Measurements from ENCODE around the gene PRR30. TPM values are rescaled to one million over a fixed set of nuclear protein-coding genes. Genes with fewer than 3 reads are reported as not detected.

PRR30 gene
- total RNA-seq, 1 donor from 2014 or later, result not detected

DNA sequence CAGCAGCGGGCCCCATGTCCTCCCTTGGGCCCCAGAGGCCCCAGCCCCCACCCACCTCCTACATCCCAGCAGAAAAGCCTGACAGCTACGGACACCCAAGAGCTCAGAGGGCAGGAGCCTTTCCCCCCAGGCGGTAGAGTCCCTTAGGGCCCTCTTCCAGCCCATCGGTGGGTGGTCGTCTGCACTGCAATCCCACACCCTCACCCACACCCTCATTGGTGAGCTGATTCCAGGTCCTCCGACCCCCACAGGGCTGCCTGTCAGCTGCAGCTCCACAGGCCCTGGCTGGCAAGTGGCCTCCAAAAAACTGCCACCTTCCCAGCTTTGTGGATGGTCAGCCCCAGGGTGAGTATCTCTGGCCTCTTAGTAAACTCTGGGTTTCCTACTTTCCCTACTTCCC is 20.1 kb upstream of the PRR30 start:
- H3K36me3 ChIP-seq (ENCODE audit: control insufficient read depth, insufficient read depth, low read length), result no peaks in the 10 kb centered on the region
- no peak overlapping the region for H3K4me3 ChIP-seq (ENCODE audit: low read depth, low read length)
- TF ChIP-seq, protein P1, sequence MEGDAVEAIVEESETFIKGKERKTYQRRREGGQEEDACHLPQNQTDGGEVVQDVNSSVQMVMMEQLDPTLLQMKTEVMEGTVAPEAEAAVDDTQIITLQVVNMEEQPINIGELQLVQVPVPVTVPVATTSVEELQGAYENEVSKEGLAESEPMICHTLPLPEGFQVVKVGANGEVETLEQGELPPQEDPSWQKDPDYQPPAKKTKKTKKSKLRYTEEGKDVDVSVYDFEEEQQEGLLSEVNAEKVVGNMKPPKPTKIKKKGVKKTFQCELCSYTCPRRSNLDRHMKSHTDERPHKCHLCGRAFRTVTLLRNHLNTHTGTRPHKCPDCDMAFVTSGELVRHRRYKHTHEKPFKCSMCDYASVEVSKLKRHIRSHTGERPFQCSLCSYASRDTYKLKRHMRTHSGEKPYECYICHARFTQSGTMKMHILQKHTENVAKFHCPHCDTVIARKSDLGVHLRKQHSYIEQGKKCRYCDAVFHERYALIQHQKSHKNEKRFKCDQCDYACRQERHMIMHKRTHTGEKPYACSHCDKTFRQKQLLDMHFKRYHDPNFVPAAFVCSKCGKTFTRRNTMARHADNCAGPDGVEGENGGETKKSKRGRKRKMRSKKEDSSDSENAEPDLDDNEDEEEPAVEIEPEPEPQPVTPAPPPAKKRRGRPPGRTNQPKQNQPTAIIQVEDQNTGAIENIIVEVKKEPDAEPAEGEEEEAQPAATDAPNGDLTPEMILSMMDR (IDR thresholded peaks at IDR 0.05; ENCODE audit: insufficient read depth, low read length, poor library complexity, severe bottlenecking), result no peak
- H3K27me3 ChIP-seq (ENCODE audit: control insufficient read depth, insufficient read depth, low read length), result no peaks in the 10 kb centered on the region
- DNase-seq (ENCODE audit: low read depth), result no peak

DNA sequence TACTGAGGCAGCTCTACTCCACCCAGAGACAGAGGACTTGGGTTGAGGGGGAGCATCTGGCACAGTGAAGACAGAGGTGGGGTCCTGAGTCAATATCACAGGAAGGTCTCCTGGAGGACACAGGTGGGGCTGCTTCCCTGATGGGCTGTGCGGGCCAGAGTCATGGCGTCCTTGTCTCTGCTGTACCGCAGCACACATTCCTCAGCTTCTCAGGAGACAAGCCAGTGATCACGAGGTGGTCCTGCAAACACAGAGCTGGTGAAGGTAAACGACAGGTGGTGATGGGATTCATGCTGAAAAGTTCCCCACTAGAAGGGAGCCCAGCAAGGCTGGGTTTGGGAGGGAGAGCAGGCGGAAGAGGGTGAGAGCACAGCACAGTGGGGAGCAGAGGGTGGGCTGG is 19.3 kb upstream of the PRR30 start:
- Histone ChIP-seq H3K4me3 (ENCODE audit: low read depth, low read length) (no peak overlapping the region), H3K36me3 (ENCODE audit: control insufficient read depth, insufficient read depth, low read length) (no peaks in the 10 kb centered on the region), H3K27me3 (ENCODE audit: control insufficient read depth, insufficient read depth, low read length) (no peaks in the 10 kb centered on the region)
- TF ChIP-seq, protein P1 (IDR thresholded peaks at IDR 0.05; ENCODE audit: insufficient read depth, low read length, poor library complexity, severe bottlenecking), result no peak
- DNase-seq (ENCODE audit: low read depth), result no peak

GRCh38 chr2:27155069-27155520 is 15.9 kb upstream of the PRR30 start:
- DNase-seq (ENCODE audit: low read depth), result no peak

GRCh38 chr2:27154488-27154887 is 15.3 kb upstream of the PRR30 start:
- no peaks in the 10 kb centered on the region for H3K36me3 ChIP-seq (ENCODE audit: control insufficient read depth, insufficient read depth, low read length)
- H3K4me3 ChIP-seq (ENCODE audit: low read depth, low read length), result no peak overlapping the region
- TF ChIP-seq, protein P1 (IDR thresholded peaks at IDR 0.05; ENCODE audit: insufficient read depth, low read length, poor library complexity, severe bottlenecking), result no peak

More at GRCh38 chr2:27155069-27155520, 15.9 kb upstream of the PRR30 start:
- peaks cover 1% of the 10 kb centered on the region for H3K27me3 ChIP-seq (ENCODE audit: control insufficient read depth, insufficient read depth, low read length)
- TF ChIP-seq, protein P1 (IDR thresholded peaks at IDR 0.05; ENCODE audit: insufficient read depth, low read length, poor library complexity, severe bottlenecking), result no peak
- H3K4me3 ChIP-seq (ENCODE audit: low read depth, low read length), result no peak overlapping the region
- no peaks in the 10 kb centered on the region for H3K36me3 ChIP-seq (ENCODE audit: control insufficient read depth, insufficient read depth, low read length)

DNA sequence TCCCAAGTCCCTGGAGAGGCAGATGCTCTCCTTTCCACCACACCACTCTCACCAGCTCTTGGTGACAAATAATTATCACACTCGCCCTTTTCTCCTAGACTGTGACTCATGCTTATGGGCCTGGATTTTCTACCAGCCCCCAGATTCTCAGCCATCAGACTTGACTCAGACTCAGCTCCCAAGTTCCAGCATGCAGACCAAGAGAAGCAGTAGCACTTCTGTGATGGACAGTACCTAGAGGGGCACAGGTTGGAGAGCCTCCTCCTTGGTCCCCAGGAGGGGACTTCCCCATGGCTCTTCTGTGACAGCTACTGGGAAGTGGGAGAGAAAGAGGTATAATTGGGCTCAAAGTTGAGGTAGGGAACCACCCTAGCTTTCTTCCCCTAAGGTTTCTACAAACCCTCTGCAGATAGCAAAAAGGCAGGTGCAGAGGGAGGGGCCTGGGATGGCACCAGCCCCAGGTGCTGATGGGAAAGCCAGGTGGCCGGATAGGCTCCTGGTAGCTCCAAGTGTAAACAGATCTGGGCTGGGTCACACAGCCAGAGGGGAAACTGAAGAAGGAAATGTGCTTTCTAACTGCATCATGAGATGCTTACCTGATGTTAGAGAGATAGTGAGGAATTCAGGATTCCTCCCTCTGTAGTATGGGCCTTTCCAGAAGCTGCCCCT is 13.7 kb upstream of the PRR30 start:
- Histone ChIP-seq H3K4me3 (ENCODE audit: low read depth, low read length) (no peak overlapping the region), H3K27me3 (ENCODE audit: control insufficient read depth, insufficient read depth, low read length) (peaks cover 4% of the 10 kb centered on the region), H3K36me3 (ENCODE audit: control insufficient read depth, insufficient read depth, low read length) (no peaks in the 10 kb centered on the region)
- no peak for DNase-seq (ENCODE audit: low read depth)
- TF ChIP-seq, protein P1 (IDR thresholded peaks at IDR 0.05; ENCODE audit: insufficient read depth, low read length, poor library complexity, severe bottlenecking), result no peak

More at GRCh38 chr2:27154488-27154887, 15.3 kb upstream of the PRR30 start:
- DNase-seq (ENCODE audit: low read depth), result no peak
- peaks cover 4% of the 10 kb centered on the region for H3K27me3 ChIP-seq (ENCODE audit: control insufficient read depth, insufficient read depth, low read length)

Measured in kidney epithelial cell (primary cell).